Activated CD8-positive, alpha-beta T cell treated with anti-CD3 and anti-CD28 coated beads for 36 hours (primary cell): ENCODE measurements around the gene ALPP. TPM values are rescaled to one million over a fixed set of nuclear protein-coding genes. Genes with fewer than 3 reads are reported as not detected.
A peak's percentile ranks its signal among the peaks of the same experiment; 100 is the strongest.

ENCODE experiments used
- ATAC-seq: fragments of 200-7000 bp; cut with Tn5 transposase; one replicate; pipeline ENCODE4 v1.10.0; 2021; ENCODE audit warnings: mild to moderate bottlenecking, moderate library complexity
- CTCF ChIA-PET: fragments of 350-600 bp; sonication (Branson Sonifier 250); formaldehyde crosslinking; loops from one replicate; lab custom pipeline; 2021; ENCODE audit warnings: antibody characterized with exemption; lab: Charles Lee
- POLR2A ChIA-PET: fragments of 350-600 bp; sonication (Branson Sonifier 250); formaldehyde crosslinking; loops from one replicate; lab custom pipeline; 2021; ENCODE audit warnings: antibody characterized with exemption; lab: Charles Lee
- DNase-seq: peaks from one replicate; pipeline ENCODE4 v3.0.0-alpha.2; 2020
- H3K27ac Mint-ChIP-seq: one replicate; pipeline ENCODE4 v1.8.0; 2021; ENCODE audit warnings: mild to moderate bottlenecking, mixed read lengths
- H3K27me3 Mint-ChIP-seq: one replicate; pipeline ENCODE4 v1.8.0; 2021; ENCODE audit warnings: mixed read lengths
- H3K36me3 Mint-ChIP-seq: one replicate; pipeline ENCODE4 v1.8.0; 2021; ENCODE audit warnings: low read depth, mixed read lengths
- H3K4me1 Mint-ChIP-seq: one replicate; pipeline ENCODE4 v1.8.0; 2021; ENCODE audit warnings: low read depth, mixed read lengths
- H3K4me3 Mint-ChIP-seq: one replicate; pipeline ENCODE4 v1.8.0; 2021; ENCODE audit warnings: mild to moderate bottlenecking, moderate library complexity, mixed read lengths
- H3K9me3 Mint-ChIP-seq: one replicate; pipeline ENCODE4 v1.8.0; 2021; ENCODE audit warnings: mixed read lengths
- CTCF ChIP-seq: fragments of 200-600 bp; IDR thresholded peaks from one replicate; pipeline ENCODE4 v1.8.0; 2022; ENCODE audit warnings: antibody characterized with exemption, mild to moderate bottlenecking
- intact Hi-C: fragments of 100-400 bp; cut with micrococcal nuclease; formaldehyde crosslinking; loops from one replicate; pipeline ENCODE4 v1.10.0; 2022
- total RNA-seq, 2 experiments: library from RNA; stranded (reverse); gene quantifications; one replicate each; pipeline ENCODE4 v1.2.3, GENCODE V29; 2021

ALPP gene
- total RNA-seq, 2 experiments from 2014 or later: not detected

- CTCF ChIA-PET: interaction anchor here (1.6 to 2.0 kb wide), 2 partner anchors 96 to 441 kb away, joined by 6 read pairs; no protein-coding TSS in a partner anchor
- TF ChIP-seq CTCF: no peak
- intact Hi-C loops: no loop called here
- Mint-ChIP-seq H3K9me3 (no peaks in the 10 kb centered on the region), H3K36me3 (no peaks in the 10 kb centered on the region), H3K4me3 (no peak overlapping the region), H3K27me3 (no peaks in the 10 kb centered on the region), H3K4me1 (no peaks in the 10 kb centered on the region), H3K27ac (no peak overlapping the region)
- POLR2A ChIA-PET: no interaction called here
- DNase-seq: no peak
- peak; percentile 17 for ATAC-seq
Measured at GRCh38 chr2:232342635-232343565, 35.7 kb upstream of the ALPP start.

GRCh38 chr2:232343821-232344220 is 34.7 kb upstream of the ALPP start:
- Mint-ChIP-seq H3K9me3 (no peaks in the 10 kb centered on the region), H3K4me3 (no peak overlapping the region), H3K36me3 (no peaks in the 10 kb centered on the region), H3K27me3 (no peaks in the 10 kb centered on the region), H3K27ac (no peak overlapping the region), H3K4me1 (no peaks in the 10 kb centered on the region)
- no peak for TF ChIP-seq CTCF
- DNase-seq: no peak
- CTCF ChIA-PET: interaction anchor here (1.6 kb wide), 1 partner anchor 442 kb away, joined by 6 read pairs; no protein-coding TSS in a partner anchor
- intact Hi-C loops: no loop called here
- POLR2A ChIA-PET: no interaction called here
- no peak for ATAC-seq

GRCh38 chr2:232345251-232345650 is 33.3 kb upstream of the ALPP start:
- no peak for DNase-seq
- CTCF ChIA-PET: no interaction called here
- H3K36me3 Mint-ChIP-seq: no peaks in the 10 kb centered on the region

GRCh38 chr2:232347369-232347768 is 31.2 kb upstream of the ALPP start:
- no peaks in the 10 kb centered on the region for H3K9me3 Mint-ChIP-seq
- CTCF ChIA-PET: interaction anchor here (0.7 kb wide), 1 partner anchor 445 kb away, joined by 3 read pairs; no protein-coding TSS in a partner anchor
- no peak overlapping the region for H3K4me3 Mint-ChIP-seq
- POLR2A ChIA-PET: no interaction called here
- no peaks in the 10 kb centered on the region for H3K36me3 Mint-ChIP-seq
- DNase-seq: no peak
- peaks cover 14% of the 10 kb centered on the region for H3K27me3 Mint-ChIP-seq
- H3K27ac Mint-ChIP-seq: no peak overlapping the region
- H3K4me1 Mint-ChIP-seq: peaks cover 3% of the 10 kb centered on the region
- ATAC-seq: no peak
- intact Hi-C loops: no loop called here
- no peak for TF ChIP-seq CTCF

More at GRCh38 chr2:232345251-232345650, 33.3 kb upstream of the ALPP start:
- peaks cover 2% of the 10 kb centered on the region for H3K27me3 Mint-ChIP-seq
- POLR2A ChIA-PET: no interaction called here
- TF ChIP-seq CTCF: no peak
- no peak for ATAC-seq
- H3K9me3 Mint-ChIP-seq: no peaks in the 10 kb centered on the region
- H3K27ac Mint-ChIP-seq: no peak overlapping the region
- intact Hi-C loops: no loop called here
- no peaks in the 10 kb centered on the region for H3K4me1 Mint-ChIP-seq
- no peak overlapping the region for H3K4me3 Mint-ChIP-seq

GRCh38 chr2:232348936-232349335 is 29.6 kb upstream of the ALPP start:
- Mint-ChIP-seq H3K9me3 (no peaks in the 10 kb centered on the region), H3K4me1 (peaks cover 3% of the 10 kb centered on the region)

More at GRCh38 chr2:232348936-232349335, 29.6 kb upstream of the ALPP start:
- no peak for TF ChIP-seq CTCF
- ATAC-seq (peak; percentile 56), DNase-seq (no peak)
- Mint-ChIP-seq H3K27ac (no peak overlapping the region), H3K36me3 (no peaks in the 10 kb centered on the region), H3K27me3 (peaks cover 24% of the 10 kb centered on the region), H3K4me3 (no peak overlapping the region)
- ChIA-PET CTCF (interaction anchor here (0.9 kb wide), 1 partner anchor 448 kb away, joined by 3 read pairs; no protein-coding TSS in a partner anchor), POLR2A (no interaction called here)
- intact Hi-C loops: no loop called here
